MM.1S (cell line): ENCODE measurements around the gene SPEM2.

ENCODE experiments used
- DNase-seq: peaks from one replicate; pipeline ENCODE4 v3.0.0-alpha.2; 2015
- H2AFZ ChIP-seq: fragments of 300-600 bp; sonication (generic); 2 replicates; pipeline ENCODE4 v1.6.0; 2016; ENCODE audit warnings: antibody characterized with exemption, low read length
- H3F3A ChIP-seq: fragments of 300-600 bp; sonication (generic); 2 replicates; pipeline ENCODE4 v1.6.1; 2016; ENCODE audit warnings: mild to moderate bottlenecking, antibody characterized with exemption, low read length, moderate library complexity, mixed read lengths; ENCODE audit not compliant: insufficient read depth
- H3K27ac ChIP-seq: fragments of 300-600 bp; sonication (generic); 2 replicates; pipeline ENCODE4 v1.5.1; 2016; ENCODE audit warnings: mild to moderate bottlenecking, low read length
- H3K27me3 ChIP-seq: fragments of 300-600 bp; sonication (generic); replicated peaks from 2 replicates; pipeline ENCODE4 v1.6.0; 2016; ENCODE audit warnings: low read length; ENCODE audit not compliant: insufficient read depth
- H3K36me3 ChIP-seq: fragments of 300-600 bp; sonication (generic); replicated peaks from 2 replicates; pipeline ENCODE4 v1.6.1; 2016; ENCODE audit warnings: mild to moderate bottlenecking, low read length, mixed read lengths; ENCODE audit not compliant: insufficient read depth
- H3K4me1 ChIP-seq: fragments of 300-600 bp; sonication (generic); 2 replicates; pipeline ENCODE4 v1.6.1; 2016; ENCODE audit warnings: low read length, mixed read lengths
- H3K4me2 ChIP-seq: fragments of 300-600 bp; sonication (generic); 2 replicates; pipeline ENCODE4 v1.6.0; 2016; ENCODE audit warnings: low read depth, low read length
- H3K4me3 ChIP-seq: fragments of 300-600 bp; sonication (generic); 2 replicates; pipeline ENCODE4 v1.5.1; 2016; ENCODE audit warnings: low read length, mixed read lengths
- H3K79me2 ChIP-seq: fragments of 300-600 bp; sonication (generic); 2 replicates; pipeline ENCODE4 v1.6.1; 2016; ENCODE audit warnings: mixed run types, low read length, mixed read lengths
- H3K9ac ChIP-seq: fragments of 300-600 bp; sonication (generic); 2 replicates; pipeline ENCODE4 v1.6.1; 2016; ENCODE audit warnings: low read length, mixed read lengths
- H3K9me2 ChIP-seq: fragments of 300-600 bp; sonication (generic); replicated peaks from 2 replicates; pipeline ENCODE4 v1.6.1; 2016; ENCODE audit warnings: mild to moderate bottlenecking, low read length, mixed read lengths; ENCODE audit not compliant: insufficient read depth
- H3K9me3 ChIP-seq: fragments of 300-600 bp; sonication (generic); replicated peaks from 2 replicates; pipeline ENCODE4 v1.6.1; 2016; ENCODE audit warnings: mild to moderate bottlenecking, low read length, mixed read lengths; ENCODE audit not compliant: insufficient read depth
- H4K20me1 ChIP-seq: fragments of 300-600 bp; sonication (generic); 2 replicates; pipeline ENCODE4 v1.6.1; 2016; ENCODE audit warnings: mild to moderate bottlenecking, low read length, moderate library complexity, mixed read lengths; ENCODE audit not compliant: insufficient read depth
- CTCF ChIP-seq: fragments of 300-600 bp; sonication (generic); IDR thresholded peaks from 2 replicates; pipeline ENCODE4 v1.5.1; 2016; ENCODE audit warnings: antibody characterized with exemption, low read length, mixed read lengths
- EZH2 ChIP-seq: fragments of 300-600 bp; sonication (generic); optimal IDR thresholded peaks from 2 replicates; pipeline ENCODE3; 2017; ENCODE audit warnings: low read depth, mild to moderate bottlenecking, antibody characterized with exemption, low read length, mixed read lengths
- EZH2phosphoT487 ChIP-seq: fragments of 300-600 bp; sonication (generic); IDR thresholded peaks from 2 replicates; pipeline ENCODE4 v1.6.1; 2018; ENCODE audit warnings: antibody characterized with exemption, low read length

Gene SPEM2

GRCh38 chr17:7444682-7445618 is 19.5 kb downstream of the SPEM2 start, which contains the start of gene CHRNB1:
TSS of gene CHRNB1 (plus strand) at chr17:7445061. CDS start at chr17:7445128, 67 bp downstream.
- TF ChIP-seq EZH2 (no peak), CTCF (no peak), EZH2phosphoT487 (no peak)
- peaks cover 88% of the 10 kb centered on the region for H3K27me3 ChIP-seq
- H3F3A ChIP-seq: no peaks in the 10 kb centered on the region
- no peaks in the 10 kb centered on the region for H3K36me3 ChIP-seq
- no peaks in the 10 kb centered on the region for H4K20me1 ChIP-seq
- H3K27ac ChIP-seq: no peak within 1 kb of the TSS
- no peaks in the 10 kb centered on the region for H3K4me1 ChIP-seq
- no peak within 1 kb of the TSS for H3K4me3 ChIP-seq
- no peaks in the 10 kb centered on the region for H3K79me2 ChIP-seq
- H2AFZ ChIP-seq: no peak within 1 kb of the TSS
- no peak within 1 kb of the TSS for H3K9ac ChIP-seq
- peak within 1 kb of the TSS; percentile 52; the same call in 1 of the 2 replicates for H3K4me2 ChIP-seq
- H3K9me3 ChIP-seq: no peaks in the 10 kb centered on the region
- no peaks in the 10 kb centered on the region for H3K9me2 ChIP-seq
- no peak for DNase-seq

GRCh38 chr17:7445619-7445968 is 20.2 kb downstream of the SPEM2 start:
- Histone ChIP-seq H3K79me2 (no peaks in the 10 kb centered on the region), H3F3A (no peaks in the 10 kb centered on the region), H3K4me3 (no peak overlapping the region), H3K4me1 (no peaks in the 10 kb centered on the region), H3K27ac (no peak overlapping the region), H3K9me2 (no peaks in the 10 kb centered on the region), H3K4me2 (peak overlapping the region; percentile 52; the same call in 1 of the 2 replicates), H2AFZ (no peak overlapping the region), H3K27me3 (peaks cover 82% of the 10 kb centered on the region), H3K9ac (no peak overlapping the region), H4K20me1 (no peaks in the 10 kb centered on the region), H3K36me3 (no peaks in the 10 kb centered on the region), H3K9me3 (no peaks in the 10 kb centered on the region)
- no peak for DNase-seq
- TF ChIP-seq EZH2 (no peak), EZH2phosphoT487 (no peak), CTCF (no peak)

- H3K4me3 ChIP-seq: no peak overlapping the region
- H3K79me2 ChIP-seq: no peaks in the 10 kb centered on the region
- H3K9me2 ChIP-seq: no peaks in the 10 kb centered on the region
- peaks cover 53% of the 10 kb centered on the region for H3K27me3 ChIP-seq
- H3K36me3 ChIP-seq: no peaks in the 10 kb centered on the region
- H3F3A ChIP-seq: no peaks in the 10 kb centered on the region
- TF ChIP-seq EZH2phosphoT487 (no peak), CTCF (no peak), EZH2 (no peak)
- H3K4me1 ChIP-seq: no peaks in the 10 kb centered on the region
- no peaks in the 10 kb centered on the region for H3K9me3 ChIP-seq
- no peak overlapping the region for H3K4me2 ChIP-seq
- no peak for DNase-seq
- H4K20me1 ChIP-seq: no peaks in the 10 kb centered on the region
- H3K27ac ChIP-seq: no peak overlapping the region
- H2AFZ ChIP-seq: no peak overlapping the region
- no peak overlapping the region for H3K9ac ChIP-seq
These were observed 23.0 kb downstream of the SPEM2 start for GRCh38 chr17:7448461-7448860.
